SK-N-SH (cell line): Measurements from ENCODE around the gene PDCD11. TPM values are rescaled to one million over a fixed set of nuclear protein-coding genes. Genes with fewer than 3 reads are reported as not detected.

Source experiments
- CTCF ChIA-PET: fragments of 300-600, 350-600 bp; formaldehyde crosslinking; extraction: SDS; loops from one replicate; lab custom pipeline; 2021; lab: Yijun Ruan, JAX
- POLR2A ChIA-PET: fragments of 350-600 bp; sonication (Branson Sonifier 250); formaldehyde crosslinking; extraction: SDS; loops from one replicate; lab custom pipeline; 2020; ENCODE audit warnings: antibody characterized with exemption, inconsistent platforms; lab: Yijun Ruan, JAX
- DNase-seq: peaks from one replicate; pipeline ENCODE4 v3.0.0; 2012
- H2AFZ ChIP-seq: fragments of 200-600 bp; sonication (generic); 2 replicates; pipeline ENCODE4 v1.8.1; 2016; ENCODE audit warnings: antibody characterized with exemption, mild to moderate bottlenecking, low read depth
- H3F3A ChIP-seq: fragments of 200-600 bp; sonication (generic); replicated peaks from 2 replicates; pipeline ENCODE3; 2016; ENCODE audit warnings: antibody characterized with exemption, mild to moderate bottlenecking; ENCODE audit not compliant: insufficient read depth
- H3K27ac ChIP-seq, 2 experiments: fragments of 200-500 bp in 1 of 2; fragments of 200-600 bp in 1 of 2; sonication (Bioruptor generic) in 1 of 2; sonication (generic), shearing (Covaris generic) in 1 of 2; 2 replicates each; pipeline versions ENCODE4 v1.5.1 to v1.6.1; 2014 to 2016; ENCODE audit warnings: low read depth in 2 of 2, inconsistent platforms in 1 of 2, low read length in 1 of 2, mild to moderate bottlenecking in 1 of 2, mixed read lengths in 1 of 2
- H3K27me3 ChIP-seq: fragments of 200-600 bp; sonication (generic), shearing (Covaris generic); 2 replicates; pipeline ENCODE4 v1.6.1; 2016; ENCODE audit warnings: mixed run types; ENCODE audit not compliant: insufficient read depth
- H3K36me3 ChIP-seq, 2 experiments: fragments of 200-500 bp in 1 of 2; fragments of 200-600 bp in 1 of 2; sonication (Bioruptor generic) in 1 of 2; sonication (generic) in 1 of 2; replicated peaks in 1 of 2; 2 replicates each; pipeline versions ENCODE3 to v1.5.1; 2014 to 2016; ENCODE audit warnings: low read length in 1 of 2, mild to moderate bottlenecking in 1 of 2; ENCODE audit not compliant: insufficient read depth in 2 of 2, control insufficient read depth in 1 of 2
- H3K4me1 ChIP-seq, 2 experiments: fragments of 200-500 bp in 1 of 2; fragments of 200-600 bp in 1 of 2; sonication (Bioruptor generic) in 1 of 2; sonication (generic), shearing (Covaris generic) in 1 of 2; 2 replicates each; pipeline versions ENCODE4 v1.5.1 to v1.6.1; 2014 to 2016; ENCODE audit warnings: low read depth in 1 of 2, low read length in 1 of 2, mixed run types in 1 of 2; ENCODE audit not compliant: insufficient read depth in 2 of 2, control insufficient read depth in 1 of 2
- H3K4me2 ChIP-seq: fragments of 200-600 bp; sonication (generic), shearing (Covaris generic); 2 replicates; pipeline ENCODE4 v1.6.1; 2017; ENCODE audit warnings: mixed run types
- H3K4me3 ChIP-seq, 2 experiments: fragments of 200-500 bp in 1 of 2; fragments of 200-600 bp in 1 of 2; sonication (Bioruptor generic) in 1 of 2; sonication (generic), shearing (Covaris generic) in 1 of 2; 2 replicates each; pipeline versions ENCODE4 v1.5.1 to v1.8.1; 2014 to 2016; ENCODE audit warnings: low read depth in 2 of 2, inconsistent platforms in 1 of 2, low read length in 1 of 2, mild to moderate bottlenecking in 1 of 2, mixed read lengths in 1 of 2, moderate library complexity in 1 of 2
- H3K79me2 ChIP-seq: fragments of 200-600 bp; sonication (generic); 2 replicates; pipeline ENCODE4 v1.8.1; 2017; ENCODE audit warnings: mild to moderate bottlenecking; ENCODE audit not compliant: insufficient read depth
- H3K9ac ChIP-seq: fragments of 200-600 bp; sonication (generic); 2 replicates; pipeline ENCODE4 v1.6.1; 2017; ENCODE audit warnings: mixed run types
- H3K9me2 ChIP-seq: fragments of 200-600 bp; sonication (generic); 2 replicates; pipeline ENCODE4 v1.6.1; 2017; ENCODE audit warnings: mixed run types
- H3K9me3 ChIP-seq: fragments of 200-600 bp; sonication (generic); 2 replicates; pipeline ENCODE4 v1.6.1; 2017; ENCODE audit warnings: mixed run types, mild to moderate bottlenecking, moderate library complexity
- H4K20me1 ChIP-seq: fragments of 200-600 bp; sonication (generic); 2 replicates; pipeline ENCODE4 v1.6.1; 2017; ENCODE audit warnings: mild to moderate bottlenecking, mixed run types; ENCODE audit not compliant: insufficient read depth
- CHD2 ChIP-seq: fragments of 150-350 bp; IDR thresholded peaks from 2 replicates; pipeline ENCODE4 v1.6.1; 2018; ENCODE audit warnings: low read length; ENCODE audit not compliant: partially characterized antibody
- ELF1 ChIP-seq: IDR thresholded peaks from 2 replicates; pipeline ENCODE4 v1.4.0; 2012
- EP300 ChIP-seq, 2 experiments: IDR thresholded peaks; 2 replicates each; pipeline versions ENCODE4 v1.4.0 to v1.6.1; 2012; ENCODE audit warnings: borderline replicate concordance in 1 of 2, low read depth in 1 of 2, low read length in 1 of 2
- EZH2phosphoT487 ChIP-seq: fragments of 200-600 bp; sonication (generic); IDR thresholded peaks from 2 replicates; pipeline ENCODE4 v1.6.1; 2017; ENCODE audit warnings: low read depth, mixed run types, mild to moderate bottlenecking, antibody characterized with exemption, moderate library complexity, borderline replicate concordance
- FOXJ3 ChIP-seq: sonication (generic); formaldehyde crosslinking; IDR thresholded peaks from 2 replicates; pipeline ENCODE4 v1.5.1; 2020; ENCODE audit warnings: mild to moderate bottlenecking, missing genetic modification reagents
- FOXM1 ChIP-seq: IDR thresholded peaks from 2 replicates; pipeline ENCODE4 v1.4.0; 2012; ENCODE audit warnings: low read depth, mild to moderate bottlenecking
- GABPA ChIP-seq: IDR thresholded peaks from 2 replicates; pipeline ENCODE4 v1.4.0; 2012; ENCODE audit warnings: low read depth, mild to moderate bottlenecking
- JUND ChIP-seq: IDR thresholded peaks from 2 replicates; pipeline ENCODE4 v1.4.0; 2012
- MEF2A ChIP-seq: IDR thresholded peaks from 2 replicates; pipeline ENCODE4 v1.4.0; 2012; ENCODE audit warnings: low read depth, borderline replicate concordance
- MXI1 ChIP-seq: IDR thresholded peaks from 2 replicates; pipeline ENCODE4 v1.6.1; 2012; ENCODE audit warnings: mild to moderate bottlenecking, low read depth, low read length, improper control_type of control experiment
- POLR2AphosphoS5 ChIP-seq: IDR thresholded peaks from 2 replicates; pipeline ENCODE4 v1.6.1; 2012; ENCODE audit warnings: low read depth, low read length
- RAD21 ChIP-seq: IDR thresholded peaks from 2 replicates; pipeline ENCODE4 v1.6.1; 2012; ENCODE audit warnings: mild to moderate bottlenecking, low read length
- REST ChIP-seq: IDR thresholded peaks from 2 replicates; pipeline ENCODE4 v1.6.1; 2012; ENCODE audit warnings: mild to moderate bottlenecking, low read depth, low read length, moderate library complexity
- RFX5 ChIP-seq: IDR thresholded peaks from 2 replicates; pipeline ENCODE4 v1.6.1; 2012; ENCODE audit warnings: mild to moderate bottlenecking, improper control_type of control experiment, low read length
- SIN3A ChIP-seq: IDR thresholded peaks from 2 replicates; pipeline ENCODE4 v1.6.1; 2012; ENCODE audit warnings: low read depth, mild to moderate bottlenecking, low read length, moderate library complexity, borderline replicate concordance
- TAF1 ChIP-seq: IDR thresholded peaks from 2 replicates; pipeline ENCODE4 v1.6.1; 2012; ENCODE audit warnings: low read depth, mild to moderate bottlenecking, low read length, moderate library complexity, borderline replicate concordance
- TCF12 ChIP-seq: IDR thresholded peaks from 2 replicates; pipeline ENCODE4 v1.4.0; 2012
- YY1 ChIP-seq: IDR thresholded peaks from 2 replicates; pipeline ENCODE4 v1.4.0; 2012; ENCODE audit warnings: low read depth, mild to moderate bottlenecking
- WGBS: methylation state at CpG from one replicate; pipeline ENCODE4 v1.1.6; 2017; ENCODE audit warnings: low lambda C conversion rate; 5-methylcytosine and 5-hydroxymethylcytosine counted together
- polyA plus RNA-seq, 3 experiments: library from polyadenylated mRNA; depleted of rRNA; stranded (reverse); fragments of >200 nt; gene quantifications; 2 replicates each; pipeline ENCODE4 v1.2.3, GENCODE V29; 2012
- TF ChIP-seq, protein P1 (sequence below): fragments of 150-350 bp; IDR thresholded peaks from 2 replicates; pipeline ENCODE4 v1.6.1; 2016; ENCODE audit warnings: mild to moderate bottlenecking, low read depth, low read length
- TF ChIP-seq, protein P2 (sequence below): IDR thresholded peaks from 2 replicates; pipeline ENCODE4 v1.4.0; 2012; ENCODE audit warnings: low read depth

The PDCD11 gene
- polyA plus RNA-seq, 1 of the 3 experiments (the other 2 are of a cell fraction) = 29.8 TPM

DNA sequence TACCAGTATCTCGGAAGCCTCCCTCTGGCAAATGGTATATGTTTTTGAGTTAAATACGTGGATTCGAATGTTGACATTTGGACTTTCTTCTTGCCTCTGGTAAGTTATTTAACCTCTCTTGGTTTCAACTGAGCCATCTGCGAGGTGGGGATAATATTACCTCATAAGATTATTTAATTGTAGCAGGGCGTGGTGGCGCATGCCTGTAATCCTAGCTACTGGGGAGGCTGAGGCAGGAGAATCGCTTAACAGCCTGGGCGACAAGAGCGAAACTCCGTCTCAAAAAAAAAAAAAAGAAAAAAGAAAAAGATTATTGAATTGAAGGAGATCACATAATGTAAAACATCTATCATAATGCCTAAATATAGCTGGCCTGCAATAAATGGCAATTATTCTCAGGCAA is 29.0 kb upstream of the PDCD11 start:
- 23% methylated on average over 10 of the region's 10 CpGs for WGBS
- H3K79me2 ChIP-seq = peaks cover 37% of the 10 kb centered on the region
- H3K9me2 ChIP-seq = no peaks in the 10 kb centered on the region
- no peaks in the 10 kb centered on the region for H3K9me3 ChIP-seq
- CTCF ChIA-PET = interaction anchor here (0.9 to 1.4 kb wide), 2 partner anchors 14 to 17 kb away, joined by 3 to 4 read pairs; partner anchors contain the start of gene PCGF6
- H3K27me3 ChIP-seq = no peaks in the 10 kb centered on the region
- peak overlapping the region; percentile 64 to 79 for H3K27ac ChIP-seq
- no peak for TF ChIP-seq FOXM1
- no peak for TF ChIP-seq JUND
- no peak for TF ChIP-seq EZH2phosphoT487
- no peak for TF ChIP-seq MXI1
- TF ChIP-seq FOXJ3 (CRISPR knock-in tag) = 0 out of 2 replicates have a peak, but pooled peaks have one; percentile 39
- TF ChIP-seq EP300 (IDR thresholded peaks at IDR 0.05; ENCODE audit: borderline replicate concordance in 1 of 2, low read depth in 1 of 2, low read length in 1 of 2) = no peak
- TF ChIP-seq, protein P1, sequence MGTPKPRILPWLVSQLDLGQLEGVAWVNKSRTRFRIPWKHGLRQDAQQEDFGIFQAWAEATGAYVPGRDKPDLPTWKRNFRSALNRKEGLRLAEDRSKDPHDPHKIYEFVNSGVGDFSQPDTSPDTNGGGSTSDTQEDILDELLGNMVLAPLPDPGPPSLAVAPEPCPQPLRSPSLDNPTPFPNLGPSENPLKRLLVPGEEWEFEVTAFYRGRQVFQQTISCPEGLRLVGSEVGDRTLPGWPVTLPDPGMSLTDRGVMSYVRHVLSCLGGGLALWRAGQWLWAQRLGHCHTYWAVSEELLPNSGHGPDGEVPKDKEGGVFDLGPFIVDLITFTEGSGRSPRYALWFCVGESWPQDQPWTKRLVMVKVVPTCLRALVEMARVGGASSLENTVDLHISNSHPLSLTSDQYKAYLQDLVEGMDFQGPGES = no peak
- no peaks in the 10 kb centered on the region for H3K36me3 ChIP-seq
- H3K9ac ChIP-seq = peak overlapping the region; percentile 72; the same call in 1 of the 2 replicates
- H2AFZ ChIP-seq = peak overlapping the region; percentile 95
- peaks cover 0 to 3% of the 10 kb centered on the region in 2 experiments; a peak in 1 of 4 replicates for H3K4me1 ChIP-seq
- H3K4me2 ChIP-seq = peak overlapping the region; percentile 75
- peak; percentile 25 for DNase-seq
- H4K20me1 ChIP-seq = no peaks in the 10 kb centered on the region
- POLR2A ChIA-PET = interaction anchor here (0.7 to 1.8 kb wide), 3 partner anchors 9 to 653 kb away, joined by 3 to 5 read pairs (median 3); partner anchors contain the start of genes ARL3, ATP5MK and PDCD11
- peak overlapping the region; percentile 69 to 90 for H3K4me3 ChIP-seq
- peaks cover 14% of the 10 kb centered on the region for H3F3A ChIP-seq

GRCh38 chr10:103367782-103368518 is 28.5 kb upstream of the PDCD11 start, which contains the start of gene TAF5:
TAF5 (plus strand) TSS chr10:103367976; CDS start chr10:103367990, 14 bp downstream.
- no peaks in the 10 kb centered on the region for H3K27me3 ChIP-seq
- 1% methylated on average over 23 of the region's 81 CpGs for WGBS
- POLR2A ChIA-PET = interaction anchor here (0.5 to 1.8 kb wide), 3 partner anchors 9 to 29 kb away, joined by 3 to 5 read pairs (median 3); partner anchors contain the start of genes ATP5MK and PDCD11

More at GRCh38 chr10:103367782-103368518, 28.5 kb upstream of the PDCD11 start, which contains the start of gene TAF5:
- DNase-seq = peak; percentile 91
- Histone ChIP-seq H3K9me3 (no peaks in the 10 kb centered on the region), H3K9ac (peak within 1 kb of the TSS; percentile 72), H4K20me1 (no peaks in the 10 kb centered on the region), H3K79me2 (peaks cover 37% of the 10 kb centered on the region), H3K4me3 (peak within 1 kb of the TSS; percentile 69 to 90), H3K36me3 (peaks cover 0 to under 1% of the 10 kb centered on the region in 2 experiments), H3K4me2 (peak within 1 kb of the TSS; percentile 75), H3K9me2 (no peaks in the 10 kb centered on the region), H3K27ac (peak within 1 kb of the TSS; percentile 64 to 79), H3K4me1 (peaks cover 0 to 3% of the 10 kb centered on the region in 2 experiments; a peak in 1 of 4 replicates), H3F3A (peaks cover 14% of the 10 kb centered on the region), H2AFZ (peak within 1 kb of the TSS; percentile 97)
- TF ChIP-seq RFX5 (no peak; the same call in 1 of the 2 replicates), REST (peak; percentile 86), RAD21 (no peak), MXI1 (peak; percentile 78), CHD2 (no peak), TAF1 (peak; percentile 100), YY1 (peak; percentile 98), MEF2A (no peak), POLR2AphosphoS5 (peak; percentile 96), SIN3A (peak; percentile 56; the same call in 1 of the 2 replicates), FOXJ3 (CRISPR knock-in tag) (peak; percentile 59; the same call in 1 of the 2 replicates), GABPA (peak; percentile 66), FOXM1 (no peak; the same call in 1 of the 2 replicates), TCF12 (no peak; the same call in 1 of the 2 replicates), ELF1 (peak; percentile 82)
- TF ChIP-seq, protein P2, sequence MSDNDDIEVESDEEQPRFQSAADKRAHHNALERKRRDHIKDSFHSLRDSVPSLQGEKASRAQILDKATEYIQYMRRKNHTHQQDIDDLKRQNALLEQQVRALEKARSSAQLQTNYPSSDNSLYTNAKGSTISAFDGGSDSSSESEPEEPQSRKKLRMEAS = peak; percentile 84
- CTCF ChIA-PET = interaction anchor here (0.9 to 1.4 kb wide), 3 partner anchors 15 to 28 kb away, joined by 3 to 4 read pairs (median 3); partner anchors contain the start of genes ATP5MK and PCGF6
